NCI-H2029 (cell line): ENCODE data around the gene WDR27.

ENCODE experiments used
- DNase-seq: peaks from one replicate; lab custom pipeline; 2025; lab: John Stamatoyannopoulos, UW

WDR27 gene

DNA sequence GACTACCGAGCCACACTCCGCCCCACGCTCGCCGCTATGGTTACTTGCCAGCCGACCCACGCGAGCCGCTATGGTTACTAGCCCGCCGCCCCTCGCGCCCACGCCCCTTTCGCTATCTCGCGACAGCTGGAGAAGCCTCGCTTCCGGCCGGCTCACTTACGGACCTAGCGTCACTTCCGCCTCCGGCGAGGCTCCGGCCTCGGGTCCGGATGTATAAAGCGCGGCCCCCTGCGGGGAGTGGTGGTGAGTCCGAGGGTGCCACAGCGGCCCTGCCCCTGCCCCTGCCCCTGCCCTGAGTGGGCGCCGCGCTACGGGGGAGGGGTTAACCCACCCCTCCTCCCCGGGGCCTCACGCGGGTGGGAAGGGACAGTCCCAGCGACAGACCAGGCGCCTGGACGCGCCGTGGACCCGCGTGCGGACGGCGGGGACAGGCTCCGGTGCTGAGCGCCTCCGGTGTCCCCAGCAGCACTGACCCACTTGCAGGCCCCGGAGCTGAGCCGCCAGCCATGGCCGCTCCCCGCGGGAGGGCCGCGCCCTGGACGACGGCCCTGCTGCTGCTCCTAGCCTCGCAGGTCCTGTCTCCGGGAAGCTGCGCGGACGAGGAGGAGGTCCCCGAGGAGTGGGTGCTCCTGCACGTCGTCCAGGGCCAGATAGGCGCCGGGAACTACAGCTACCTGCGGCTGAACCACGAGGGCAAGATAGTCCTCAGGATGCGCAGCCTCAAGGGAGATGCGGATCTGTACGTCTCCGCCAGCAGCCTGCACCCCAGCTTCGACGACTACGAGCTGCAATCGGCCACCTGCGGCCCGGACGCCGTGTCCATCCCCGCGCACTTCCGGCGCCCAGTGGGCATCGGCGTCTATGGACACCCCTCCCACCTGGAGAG lies at the start of gene WDR27, which contains the start of gene C6orf120:
Gene WDR27, minus strand, starts transcription at position 76 of the 886 bp plus-strand sequence. CDS start 13,024 bp downstream, outside the sequence.
Gene C6orf120, plus strand, starts transcription at position 173 of the 886 bp plus-strand sequence. Its CDS starts 334 bp downstream, at position 507.
- DNase-seq, result peak; percentile 97

- no peak for DNase-seq
These were observed 44.7 kb upstream of the WDR27 start for GRCh38 chr6:169746556-169746955.

GRCh38 chr6:169745405-169745804 lies 43.6 kb upstream of the WDR27 start:
- DNase-seq, result no peak

DNA sequence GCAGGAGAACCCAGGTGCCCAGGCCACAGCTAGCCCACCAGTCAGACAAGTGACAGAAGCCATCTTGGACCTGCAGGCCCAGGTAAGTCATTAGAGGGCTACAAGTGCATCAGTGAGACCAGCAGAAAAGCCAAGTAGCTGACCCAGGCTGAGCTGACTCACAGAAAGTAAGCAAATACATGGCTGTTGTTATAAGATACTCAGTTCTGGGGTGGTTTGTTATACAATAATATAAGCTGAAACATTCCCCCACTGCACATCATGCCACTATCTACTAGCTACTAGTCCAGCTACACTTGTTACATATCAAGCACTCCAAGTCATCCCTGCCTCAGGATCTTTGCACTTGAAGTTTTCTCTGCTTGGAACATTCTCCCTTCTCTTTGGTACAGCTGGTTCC lies 39.5 kb upstream of the WDR27 start:
- DNase-seq, result no peak

DNA sequence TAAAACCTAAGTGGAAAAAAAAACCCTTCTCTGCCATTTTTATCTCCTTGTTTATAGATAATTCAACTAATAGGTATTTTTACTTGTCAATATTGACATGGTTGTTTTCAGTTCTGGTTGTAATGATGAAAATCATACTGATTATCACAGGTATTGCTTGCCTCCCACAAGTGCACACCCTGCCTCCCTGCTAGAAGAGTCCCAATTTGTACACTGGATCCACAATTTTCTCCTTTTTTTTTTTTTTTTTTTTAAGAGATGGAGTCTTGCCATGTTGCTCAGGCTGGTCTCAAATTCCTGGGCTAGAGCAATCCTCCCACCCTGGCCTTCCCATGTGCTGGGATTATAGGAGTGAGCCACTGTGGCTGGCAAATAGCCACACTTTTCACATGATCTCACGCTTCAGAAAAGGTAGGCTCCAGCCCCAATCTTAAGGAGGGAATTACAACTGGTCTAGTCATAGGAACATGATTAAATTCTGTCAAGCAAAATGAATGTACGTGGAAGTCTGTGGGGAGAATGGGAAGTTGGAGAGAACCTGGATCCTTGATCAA lies 37.2 kb upstream of the WDR27 start:
- DNase-seq, result peak; percentile 49

DNA sequence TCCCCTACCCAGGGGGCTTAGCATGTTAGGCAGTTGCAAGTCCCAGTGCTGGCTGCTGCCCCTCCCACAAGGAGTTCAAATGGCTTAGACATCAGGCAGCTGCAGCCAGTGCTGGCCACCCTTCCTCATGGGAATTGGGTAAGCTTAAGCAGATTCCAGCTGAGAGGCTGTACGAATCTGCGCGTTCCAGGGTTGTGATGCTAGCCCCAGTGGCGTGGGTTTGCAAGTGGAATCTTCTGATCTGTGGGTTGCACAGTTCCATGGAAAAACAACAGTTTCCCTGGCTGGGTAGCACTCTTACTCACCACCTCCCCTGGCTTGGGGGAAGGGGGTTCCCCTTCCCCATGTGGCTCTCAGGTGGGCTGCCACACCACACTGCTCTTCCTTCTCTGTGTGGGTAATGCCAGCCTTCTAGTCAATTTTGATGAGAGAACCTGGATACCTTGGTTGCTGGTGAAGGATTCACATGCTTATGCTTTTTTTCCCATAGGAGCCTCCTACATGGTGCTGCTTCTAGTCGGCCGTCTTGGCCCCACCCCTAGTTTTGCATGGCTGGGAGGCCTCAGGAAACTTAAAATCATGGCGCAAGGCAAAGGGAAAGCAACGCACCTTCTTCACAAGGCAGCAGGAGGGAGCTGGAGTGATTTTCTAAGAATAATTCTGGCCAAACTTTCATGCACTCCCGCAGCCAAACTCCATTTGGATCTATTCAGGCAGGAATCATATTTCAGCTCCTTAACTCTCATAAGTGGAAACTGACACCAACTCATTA lies 36.6 kb upstream of the WDR27 start:
- DNase-seq, result peak; percentile 74

DNA sequence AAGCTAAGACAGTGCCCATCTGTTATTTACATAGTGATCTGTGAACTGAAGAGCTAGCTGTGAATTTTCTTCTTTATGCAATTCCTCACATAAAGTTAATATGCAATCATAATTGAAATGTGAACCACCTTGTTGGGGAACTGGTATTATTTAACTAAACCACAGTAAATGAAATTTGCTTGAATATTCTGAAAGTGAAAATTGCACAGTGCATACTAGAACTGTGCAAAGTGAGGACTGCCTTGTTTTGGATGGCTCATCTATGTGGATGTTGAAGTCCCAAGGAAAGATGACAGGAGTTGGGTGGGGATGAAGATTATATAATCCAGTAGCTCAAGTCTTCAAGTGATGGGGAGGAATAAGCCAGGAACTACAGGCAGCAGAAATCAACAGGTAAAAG lies 28.1 kb upstream of the WDR27 start:
- DNase-seq, result no peak

GRCh38 chr6:169726963-169727362 lies 25.1 kb upstream of the WDR27 start:
- DNase-seq, result no peak

DNA sequence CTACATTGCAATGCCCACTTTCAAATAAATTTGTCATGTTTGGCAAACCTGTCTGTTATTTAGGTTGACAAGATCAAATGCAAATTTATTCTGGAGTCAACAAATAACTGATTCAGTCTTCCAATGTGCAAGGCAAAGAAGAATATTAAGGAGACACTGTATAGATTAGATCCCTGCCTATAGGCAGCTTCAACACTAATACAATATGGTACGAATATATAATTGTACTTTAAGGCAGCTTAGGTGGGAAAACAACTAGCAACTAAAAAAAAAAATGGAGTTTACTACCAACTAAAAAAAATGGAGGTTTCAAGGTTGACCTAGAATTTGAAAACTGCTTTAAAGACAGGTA lies 24.2 kb upstream of the WDR27 start:
- DNase-seq, result no peak

GRCh38 chr6:169725125-169726048 lies 23.6 kb upstream of the WDR27 start:
- DNase-seq, result no peak

DNA sequence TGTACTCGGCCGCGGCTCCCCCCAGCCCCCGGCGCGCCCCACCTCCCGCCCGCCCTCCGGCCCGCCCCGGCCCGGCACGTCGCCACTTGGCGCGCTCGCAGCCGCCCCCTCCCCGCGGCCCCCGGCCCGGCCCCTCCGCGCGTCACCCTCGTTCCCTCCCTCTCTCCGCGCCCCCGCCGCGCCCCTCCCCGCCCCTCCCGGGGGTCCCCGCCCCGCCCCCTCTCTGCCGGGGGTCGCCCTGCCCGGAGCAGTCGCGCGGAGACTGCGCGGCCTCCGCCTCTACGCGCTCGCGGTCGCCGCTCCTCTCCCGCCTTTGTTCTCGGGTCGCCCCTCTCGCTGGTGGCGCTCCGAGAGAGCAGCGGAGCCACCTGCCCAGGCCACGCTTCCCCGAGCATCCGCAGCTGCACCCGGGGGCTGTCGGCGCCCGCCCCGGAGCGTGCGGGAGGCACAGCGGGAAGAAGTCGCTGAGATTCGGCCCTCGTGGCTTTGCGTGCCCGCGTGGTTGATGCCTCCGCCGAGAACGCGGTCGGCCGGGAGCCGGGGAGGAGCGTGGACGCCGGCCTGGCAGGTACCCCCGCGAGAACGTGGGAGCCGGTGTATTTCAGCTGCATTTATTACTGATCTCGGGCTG lies 22.8 kb upstream of the WDR27 start, which contains the start of gene PHF10:
Gene PHF10, minus strand, starts transcription at position 7 of the 631 bp plus-strand sequence. CDS start 569 bp downstream, outside the sequence.
- DNase-seq, result peak; percentile 43

DNA sequence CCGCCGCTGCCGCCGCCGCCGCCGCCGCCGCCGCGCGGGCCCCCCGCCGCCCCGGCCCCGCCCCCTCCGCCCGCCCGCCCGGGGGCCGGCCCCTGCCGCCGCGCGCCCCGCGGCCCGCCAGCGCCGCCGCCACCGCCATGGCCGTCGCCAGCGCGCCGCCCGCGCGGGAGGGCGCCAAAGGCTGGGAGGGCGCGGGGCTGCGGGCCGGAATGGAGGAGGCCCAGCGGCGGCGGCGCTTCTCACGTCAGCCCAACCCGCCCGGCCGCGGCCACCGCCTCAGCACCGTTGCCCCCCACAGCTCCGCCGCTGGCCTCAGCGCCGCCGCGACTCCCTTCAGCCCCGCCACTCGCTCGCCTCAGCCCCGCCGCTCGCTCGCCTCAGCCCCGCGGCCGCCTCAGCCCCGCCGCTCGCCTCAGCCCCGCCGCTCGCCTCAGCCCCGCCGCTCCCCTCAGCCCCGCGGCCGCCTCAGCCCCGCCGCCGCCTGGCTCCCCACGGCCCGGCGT lies 22.2 kb upstream of the WDR27 start:
- peak; percentile 10 for DNase-seq

DNA sequence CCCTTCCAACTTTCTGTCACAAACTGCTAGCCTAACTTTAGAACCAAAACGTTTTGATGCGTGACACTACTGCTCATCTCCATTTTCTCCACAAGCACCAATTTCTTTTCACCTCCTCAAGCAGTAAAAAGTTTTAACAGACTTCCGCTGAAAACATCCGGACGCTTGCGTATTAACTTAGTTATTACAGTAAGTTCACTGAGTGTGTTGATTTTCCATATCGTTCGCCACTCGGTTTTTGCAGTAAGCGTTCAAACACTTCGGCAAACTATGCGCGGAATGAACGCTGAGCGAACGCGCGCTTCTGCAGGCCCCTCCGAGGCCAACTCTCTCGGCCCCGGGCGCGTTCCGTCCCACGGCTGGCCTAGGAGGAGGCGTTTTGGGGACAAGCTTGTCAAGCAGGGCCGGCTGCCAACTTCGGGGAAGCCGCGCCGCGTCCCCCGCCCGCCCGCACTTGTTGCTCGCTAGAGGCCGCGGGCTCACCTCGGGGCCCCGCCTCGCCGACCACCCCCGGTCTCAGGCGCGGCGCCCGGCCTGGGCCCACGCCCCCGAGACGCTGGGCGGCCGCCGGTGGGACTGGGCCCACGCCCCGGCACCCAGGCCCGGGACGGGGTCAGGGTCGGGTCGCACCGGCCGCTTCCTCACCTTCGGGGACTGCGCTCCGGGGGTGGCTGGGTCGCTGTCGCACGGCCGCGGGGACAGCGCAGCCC lies 21.5 kb upstream of the WDR27 start:
- no peak for DNase-seq

- peak; percentile 47 for DNase-seq
These were observed 20.8 kb upstream of the WDR27 start for GRCh38 chr6:169722362-169723199.

DNA sequence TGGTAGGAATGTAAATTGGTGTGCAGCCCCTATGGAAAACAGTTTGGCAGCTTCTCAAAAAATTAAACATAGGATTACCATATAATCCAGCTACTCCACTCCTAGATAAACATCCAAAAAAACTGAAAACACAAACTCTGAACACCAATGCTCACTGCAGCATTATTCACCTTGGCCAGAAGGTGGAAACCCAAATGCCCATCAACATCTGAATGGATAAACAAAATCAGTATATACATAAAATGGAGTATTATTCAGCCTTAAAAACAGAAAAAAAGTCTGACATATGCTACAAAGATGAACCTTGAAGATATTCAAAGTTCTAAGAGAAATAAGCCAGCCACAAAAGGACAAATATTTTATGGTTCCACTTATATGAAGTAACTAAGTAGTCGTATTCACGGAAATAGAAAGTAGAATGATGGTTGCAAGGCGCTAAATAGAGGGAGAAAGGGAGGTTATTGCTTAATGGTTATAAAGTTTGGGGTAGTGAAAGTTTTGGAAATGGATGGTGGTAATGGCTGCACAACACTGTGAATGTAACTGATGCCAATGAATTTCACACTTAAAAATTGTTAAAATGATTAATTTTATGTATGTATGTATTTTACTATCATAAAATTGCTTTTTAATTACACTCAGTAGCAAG lies 18.5 kb upstream of the WDR27 start:
- no peak for DNase-seq

DNA sequence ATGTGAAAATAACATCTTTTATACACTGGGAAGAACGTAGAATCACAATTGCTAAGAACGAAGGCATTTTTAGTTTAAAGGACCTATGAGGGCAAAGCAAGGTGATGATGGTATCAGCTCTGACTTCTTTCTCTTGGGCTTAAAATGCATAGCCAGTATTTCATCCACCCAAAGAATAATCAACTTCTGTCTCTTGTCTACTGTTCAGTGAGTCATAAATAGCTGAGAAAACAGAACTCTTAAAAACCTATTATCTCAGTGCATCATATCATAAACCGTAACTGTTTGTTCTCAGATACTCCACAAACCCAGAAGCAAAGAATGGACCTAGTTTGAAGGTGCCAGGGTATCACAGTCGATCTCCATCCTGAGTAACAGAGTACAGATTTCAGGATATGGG lies 17.3 kb upstream of the WDR27 start:
- no peak for DNase-seq

- no peak for DNase-seq
These were observed 12.8 kb upstream of the WDR27 start for GRCh38 chr6:169714595-169714994.

GRCh38 chr6:169714178-169714577 lies 12.3 kb upstream of the WDR27 start:
- no peak for DNase-seq

GRCh38 chr6:169710009-169710408 lies 8.2 kb upstream of the WDR27 start:
- no peak for DNase-seq
